HepG2 (cell line): Measurements from ENCODE around the gene LRBA. TPM values are rescaled to one million over a fixed set of nuclear protein-coding genes. Genes with fewer than 3 reads are reported as not detected.

Experiments
- ATAC-seq: fragments of 200-7000 bp; cut with Tn5 transposase; 3 replicates; pipeline ENCODE4 v1.9.1; 2020; ENCODE audit warnings: mild to moderate bottlenecking, moderate library complexity
- BruUV-seq: library from RNA; stranded (reverse); fragments of 400-500 nt; replicated peaks from 2 replicates; lab custom pipeline; 2021; lab: Mats Ljungman, UMichigan
- CTCF ChIA-PET: fragments of 300-600 bp; formaldehyde crosslinking; extraction: SDS; loops from one replicate; lab custom pipeline; 2021; ENCODE audit warnings: low total read pairs, inconsistent platforms, low intra/inter-chr PET ratio; lab: Yijun Ruan, JAX
- POLR2A ChIA-PET: fragments of 350-600 bp; sonication (Branson Sonifier 250); formaldehyde crosslinking; loops from one replicate; lab custom pipeline; 2020; ENCODE audit warnings: antibody characterized with exemption, inconsistent platforms; lab: Yijun Ruan, JAX
- DNase-seq: peaks from one replicate; pipeline ENCODE4 v3.0.0-alpha.2; 2015; ENCODE audit warnings: low spot score
- FAIRE-seq: peaks from 3 replicates; lab custom pipeline; 2011; peaks lifted over from hg19 to GRCh38; lab: Jason Lieb, UNC
- H2AFZ ChIP-seq: one replicate; pipeline ENCODE4 v1.6.1; 2011; ENCODE audit warnings: low read length, inconsistent platforms
- H3K27ac ChIP-seq: fragments of 300-600 bp; 3 replicates; pipeline ENCODE4 v1.8.0; 2011; ENCODE audit warnings: mixed run types, mild to moderate bottlenecking, mixed read lengths, low read length, inconsistent platforms; ENCODE audit not compliant: insufficient read depth; ENCODE audit errors: extremely low read length
- H3K27me3 ChIP-seq, 2 experiments: fragments of 200-600 bp in 1 of 2; 2 replicates in 1 of 2; 3 replicates in 1 of 2; pipeline versions ENCODE4 v1.6.0 to v1.8.0; 2011; ENCODE audit warnings: low read length in 2 of 2, mild to moderate bottlenecking in 2 of 2, moderate library complexity in 2 of 2, inconsistent platforms in 1 of 2; ENCODE audit not compliant: insufficient read depth in 2 of 2, control insufficient read depth in 1 of 2
- H3K36me3 ChIP-seq, 2 experiments: fragments of 200-600 bp in 1 of 2; replicated peaks in 1 of 2; 2 replicates in 1 of 2; 3 replicates in 1 of 2; pipeline versions ENCODE4 v1.5.1 to v1.8.0; 2011; ENCODE audit warnings: low read length in 2 of 2, inconsistent platforms in 1 of 2; ENCODE audit not compliant: insufficient read depth in 2 of 2, control insufficient read depth in 1 of 2
- H3K4me1 ChIP-seq: 2 replicates; pipeline ENCODE4 v1.5.1; 2012; ENCODE audit warnings: low read length, inconsistent platforms; ENCODE audit not compliant: insufficient read depth
- H3K4me2 ChIP-seq: 2 replicates; pipeline ENCODE4 v1.6.0; 2011; ENCODE audit warnings: low read depth, low read length, inconsistent platforms
- H3K4me3 ChIP-seq, 3 experiments: fragments of 200-600 bp in 1 of 3; sonication (generic), shearing (Covaris generic) in 1 of 3; replicated peaks in 1 of 3; 2 replicates each; pipeline ENCODE4 v1.5.1; 2011 to 2016; ENCODE audit warnings: low read length in 3 of 3, inconsistent platforms in 2 of 3, low read depth in 2 of 3, mild to moderate bottlenecking in 2 of 3, control low read depth in 1 of 3, mixed read lengths in 1 of 3; ENCODE audit not compliant: insufficient read depth in 1 of 3
- H3K79me2 ChIP-seq: one replicate; pipeline ENCODE4 v1.6.1; 2011; ENCODE audit warnings: low read length, inconsistent platforms; ENCODE audit not compliant: insufficient read depth
- H3K9ac ChIP-seq: 2 replicates; pipeline ENCODE4 v1.6.0; 2011; ENCODE audit warnings: mild to moderate bottlenecking, low read depth, low read length, inconsistent platforms; ENCODE audit not compliant: insufficient read depth
- H3K9me3 ChIP-seq: 2 replicates; pipeline ENCODE4 v1.5.1; 2012; ENCODE audit warnings: mild to moderate bottlenecking, low read length
- H4K20me1 ChIP-seq: 2 replicates; pipeline ENCODE4 v1.6.0; 2011; ENCODE audit warnings: inconsistent platforms, mild to moderate bottlenecking, low read length, moderate library complexity; ENCODE audit not compliant: insufficient read depth
- ATAD3A ChIP-seq: sonication (generic); formaldehyde crosslinking; IDR thresholded peaks from 2 replicates; pipeline ENCODE4 v1.4.0; 2020; ENCODE audit warnings: missing genetic modification reagents
- CAMTA2 ChIP-seq: sonication (generic); formaldehyde crosslinking; IDR thresholded peaks from 2 replicates; pipeline ENCODE4 v1.4.0; 2020; ENCODE audit warnings: mild to moderate bottlenecking, missing genetic modification reagents, borderline replicate concordance
- GZF1 ChIP-seq: sonication (generic); formaldehyde crosslinking; IDR thresholded peaks from 2 replicates; pipeline ENCODE4 v1.5.1; 2020; ENCODE audit warnings: mild to moderate bottlenecking, missing genetic modification reagents
- JARID2 ChIP-seq: sonication (generic); formaldehyde crosslinking; IDR thresholded peaks from 2 replicates; pipeline ENCODE4 v1.8.1; 2023; ENCODE audit warnings: missing genetic modification reagents, inconsistent platforms; ENCODE audit not compliant: insufficient replicate concordance
- JUN ChIP-seq: sonication (generic); formaldehyde crosslinking; IDR thresholded peaks from 2 replicates; pipeline ENCODE4 v1.4.0; 2020; ENCODE audit warnings: mild to moderate bottlenecking, missing genetic modification reagents
- MAF1 ChIP-seq: sonication (generic); formaldehyde crosslinking; IDR thresholded peaks from 2 replicates; pipeline ENCODE4 v1.5.0; 2020; ENCODE audit warnings: missing genetic modification reagents, borderline replicate concordance
- MAFK ChIP-seq, 2 experiments: IDR thresholded peaks in 1 of 2; conservative IDR thresholded peaks in 1 of 2; 2 replicates each; pipeline ENCODE4 v1.6.1; 2011; ENCODE audit warnings: improper control_type of control experiment in 2 of 2, low read length in 2 of 2
- NFE2L1 ChIP-seq: sonication (generic); formaldehyde crosslinking; IDR thresholded peaks from 2 replicates; pipeline ENCODE4 v1.4.0; 2020; ENCODE audit warnings: missing genetic modification reagents, mild to moderate bottlenecking, borderline replicate concordance
- NR2F1 ChIP-seq, 2 experiments: fragments of 450-650 bp in 1 of 2; formaldehyde crosslinking in 1 of 2; IDR thresholded peaks; 2 replicates each; pipeline versions ENCODE4 v1.5.0 to v1.6.1; 2016 to 2020; ENCODE audit warnings: mild to moderate bottlenecking in 1 of 2, missing compliant biosample characterization in 1 of 2, missing genetic modification reagents in 1 of 2, moderate library complexity in 1 of 2
- PITX1 ChIP-seq: sonication (generic); formaldehyde crosslinking; IDR thresholded peaks from 2 replicates; pipeline ENCODE4 v1.5.1; 2020; ENCODE audit warnings: mild to moderate bottlenecking, missing genetic modification reagents
- SALL2 ChIP-seq: sonication (generic); formaldehyde crosslinking; IDR thresholded peaks from 2 replicates; pipeline ENCODE4 v1.8.1; 2023; ENCODE audit warnings: mild to moderate bottlenecking, missing genetic modification reagents, inconsistent platforms
- ZFYVE20 ChIP-seq: sonication (generic); formaldehyde crosslinking; IDR thresholded peaks from 2 replicates; pipeline ENCODE4 v1.8.0; 2023; ENCODE audit warnings: low read depth, mild to moderate bottlenecking, moderate library complexity, missing genetic modification reagents, borderline replicate concordance
- ZNF333 ChIP-seq: sonication (generic); formaldehyde crosslinking; IDR thresholded peaks from 2 replicates; pipeline ENCODE4 v1.4.0; 2020; ENCODE audit warnings: mild to moderate bottlenecking, missing genetic modification reagents, borderline replicate concordance
- ZNF432 ChIP-seq: sonication (generic); formaldehyde crosslinking; IDR thresholded peaks from 2 replicates; pipeline ENCODE4 v1.5.0; 2020; ENCODE audit warnings: missing genetic modification reagents, mild to moderate bottlenecking, borderline replicate concordance
- ZNF558 ChIP-seq: sonication (generic); formaldehyde crosslinking; IDR thresholded peaks from 2 replicates; pipeline ENCODE4 v1.9.0; 2022; ENCODE audit warnings: mild to moderate bottlenecking, missing genetic modification reagents, borderline replicate concordance
- ZNF660 ChIP-seq: sonication (generic); formaldehyde crosslinking; IDR thresholded peaks from 2 replicates; pipeline ENCODE4 v1.5.1; 2020; ENCODE audit warnings: mild to moderate bottlenecking, low read depth, missing genetic modification reagents, borderline replicate concordance
- ZNF720 ChIP-seq: sonication (generic); formaldehyde crosslinking; IDR thresholded peaks from 2 replicates; pipeline ENCODE4 v1.4.0; 2020; ENCODE audit warnings: missing genetic modification reagents
- WGBS: methylation state at CpG from one replicate; pipeline ENCODE4 v1.1.6; 2017; ENCODE audit warnings: low lambda C conversion rate; 5-methylcytosine and 5-hydroxymethylcytosine counted together
- in situ Hi-C: cut with HindIII; loops from 2 replicates; pipeline ENCODE4 v1.10.0; 2017; ENCODE audit warnings: low pct_unique_long_range_greater_than_20kb; ENCODE audit not compliant: extremely low pct_ligation_motif_present
- intact Hi-C: fragments of 100-400 bp; cut with micrococcal nuclease; formaldehyde crosslinking; loops from one replicate; pipeline ENCODE4 v1.10.0; 2022; ENCODE audit not compliant: unreplicated experiment
- polyA plus RNA-seq, 8 experiments: library from polyadenylated mRNA; depleted of rRNA in 3 of 8; stranded (reverse) in 7 of 8; unstranded in 1 of 8; fragments of >200 nt; fragmentation: Illumina TruSeq in 4 of 8; extraction: Trizol in 4 of 8; gene quantifications; 2 replicates each; pipeline versions ENCODE4 v1.2.1 to v1.2.3, GENCODE V29; 2011 to 2016; ENCODE audit warnings: low read depth in 4 of 8, missing spikeins in 1 of 8, mixed read lengths in 1 of 8; ENCODE audit not compliant: insufficient read depth in 1 of 8
- total RNA-seq, 5 experiments: library from RNA; depleted of rRNA; stranded (reverse); fragments of >200 nt; fragmentation: Illumina TruSeq; extraction: Trizol; gene quantifications; 2 replicates each; pipeline ENCODE4 v1.2.3, GENCODE V29; 2016; ENCODE audit warnings: low read depth in 1 of 5
- TF ChIP-seq, protein P1 (sequence below): sonication (generic); formaldehyde crosslinking; IDR thresholded peaks from 2 replicates; pipeline ENCODE4 v1.5.1; 2020; ENCODE audit warnings: missing genetic modification reagents, mild to moderate bottlenecking, borderline replicate concordance
- TF ChIP-seq, protein P2 (sequence below): sonication (generic); formaldehyde crosslinking; IDR thresholded peaks from 2 replicates; pipeline ENCODE4 v1.4.0; 2020; ENCODE audit warnings: missing genetic modification reagents, borderline replicate concordance

The LRBA gene
- total and polyA plus RNA-seq, 2 of the 13 experiments (the other 11 are each of a cell fraction or from before 2014, with no cell fraction given), result 21.0 to 37.2 TPM

- Histone ChIP-seq H3K4me1 (no peaks in the 10 kb centered on the region), H2AFZ (no peak overlapping the region), H3K9me3 (no peaks in the 10 kb centered on the region), H3K4me2 (no peak overlapping the region), H3K9ac (no peak overlapping the region), H3K36me3 (0 out of 5 replicates have a peak, but pooled peaks cover 0 to 3% of the 10 kb centered on the region in 2 experiments), H3K27me3 (no peaks in the 10 kb centered on the region), H3K27ac (no peak overlapping the region), H3K79me2 (no peaks in the 10 kb centered on the region), H4K20me1 (no peaks in the 10 kb centered on the region), H3K4me3 (no peak overlapping the region)
- ATAC-seq (no peak), DNase-seq (no peak), FAIRE-seq (no peak)
- TF ChIP-seq ZNF720 (CRISPR knock-in tag) (no peak), JARID2 (CRISPR knock-in tag) (no peak), SALL2 (CRISPR knock-in tag) (no peak), PITX1 (CRISPR knock-in tag) (no peak), CAMTA2 (CRISPR knock-in tag) (no peak), ZNF333 (CRISPR knock-in tag) (no peak), ZNF558 (CRISPR knock-in tag) (no peak), GZF1 (no peak), ZFYVE20 (CRISPR knock-in tag) (no peak), NR2F1 (CRISPR knock-in tag; IDR thresholded peaks at IDR 0.05) (no peak), ZNF660 (CRISPR knock-in tag) (no peak), ATAD3A (CRISPR knock-in tag) (no peak), ZNF432 (no peak), NFE2L1 (CRISPR knock-in tag) (no peak), MAF1 (CRISPR knock-in tag) (no peak), MAFK (conservative IDR thresholded peaks at IDR 0.05 in 1 of 2, IDR thresholded peaks at IDR 0.05 in 1 of 2; ENCODE audit: low read length in 2 of 2) (no peak), JUN (no peak)
- TF ChIP-seq, protein P1, sequence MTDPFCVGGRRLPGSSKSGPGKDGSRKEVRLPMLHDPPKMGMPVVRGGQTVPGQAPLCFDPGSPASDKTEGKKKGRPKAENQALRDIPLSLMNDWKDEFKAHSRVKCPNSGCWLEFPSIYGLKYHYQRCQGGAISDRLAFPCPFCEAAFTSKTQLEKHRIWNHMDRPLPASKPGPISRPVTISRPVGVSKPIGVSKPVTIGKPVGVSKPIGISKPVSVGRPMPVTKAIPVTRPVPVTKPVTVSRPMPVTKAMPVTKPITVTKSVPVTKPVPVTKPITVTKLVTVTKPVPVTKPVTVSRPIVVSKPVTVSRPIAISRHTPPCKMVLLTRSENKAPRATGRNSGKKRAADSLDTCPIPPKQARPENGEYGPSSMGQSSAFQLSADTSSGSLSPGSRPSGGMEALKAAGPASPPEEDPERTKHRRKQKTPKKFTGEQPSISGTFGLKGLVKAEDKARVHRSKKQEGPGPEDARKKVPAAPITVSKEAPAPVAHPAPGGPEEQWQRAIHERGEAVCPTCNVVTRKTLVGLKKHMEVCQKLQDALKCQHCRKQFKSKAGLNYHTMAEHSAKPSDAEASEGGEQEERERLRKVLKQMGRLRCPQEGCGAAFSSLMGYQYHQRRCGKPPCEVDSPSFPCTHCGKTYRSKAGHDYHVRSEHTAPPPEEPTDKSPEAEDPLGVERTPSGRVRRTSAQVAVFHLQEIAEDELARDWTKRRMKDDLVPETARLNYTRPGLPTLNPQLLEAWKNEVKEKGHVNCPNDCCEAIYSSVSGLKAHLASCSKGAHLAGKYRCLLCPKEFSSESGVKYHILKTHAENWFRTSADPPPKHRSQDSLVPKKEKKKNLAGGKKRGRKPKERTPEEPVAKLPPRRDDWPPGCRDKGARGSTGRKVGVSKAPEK (CRISPR knock-in tag), result no peak
- TF ChIP-seq, protein P2, sequence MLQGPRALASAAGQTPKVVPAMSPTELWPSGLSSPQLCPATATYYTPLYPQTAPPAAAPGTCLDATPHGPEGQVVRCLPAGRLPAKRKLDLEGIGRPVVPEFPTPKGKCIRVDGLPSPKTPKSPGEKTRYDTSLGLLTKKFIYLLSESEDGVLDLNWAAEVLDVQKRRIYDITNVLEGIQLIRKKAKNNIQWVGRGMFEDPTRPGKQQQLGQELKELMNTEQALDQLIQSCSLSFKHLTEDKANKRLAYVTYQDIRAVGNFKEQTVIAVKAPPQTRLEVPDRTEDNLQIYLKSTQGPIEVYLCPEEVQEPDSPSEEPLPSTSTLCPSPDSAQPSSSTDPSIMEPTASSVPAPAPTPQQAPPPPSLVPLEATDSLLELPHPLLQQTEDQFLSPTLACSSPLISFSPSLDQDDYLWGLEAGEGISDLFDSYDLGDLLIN (CRISPR knock-in tag), result no peak
- BruUV-seq, result no TSS peak
- in situ Hi-C loops, result no loop called here
- CTCF ChIA-PET, result no interaction called here
- POLR2A ChIA-PET, result no interaction called here
- WGBS, result 100% methylated on average over 2 of the region's 2 CpGs
- intact Hi-C loops, result no loop called here
Measured at GRCh38 chr4:150342945-150343344, 672.1 kb downstream of the LRBA start.
